ENCODE data around the gene FBRS. TPM values are rescaled to one million over a fixed set of nuclear protein-coding genes. Genes with fewer than 3 reads are reported as not detected.

FBRS gene
- total and polyA plus RNA-seq, 10 of the 15 experiments (the other 5 are each of a cell fraction or from before 2014, with no cell fraction given): 0.45 to 87.6 (median 14.6) TPM

GRCh38 chr16:30698816-30699614 lies 40.8 kb downstream of the FBRS start, which contains the start of gene SRCAP:
Gene SRCAP, plus strand, starts transcription at chr16:30699171. Its CDS starts 1,654 bp downstream, at chr16:30700825.
- FAIRE-seq (peak; percentile 75), DNase-seq (ENCODE audit: low read depth, low spot score) (peak; percentile 44), ATAC-seq (peak; percentile 63)
- Histone ChIP-seq H3K36me3 (ENCODE audit: control insufficient read depth in 2 of 2, insufficient read depth in 2 of 2, low read length in 1 of 2) (peaks cover 9 to 25% of the 10 kb centered on the region in 2 experiments), H4K20me1 (ENCODE audit: control insufficient read depth, insufficient read depth) (no peaks in the 10 kb centered on the region), H3K4me1 (ENCODE audit: control insufficient read depth, insufficient read depth, low read length) (peaks cover 10% of the 10 kb centered on the region), H3K27me3 (replicated peaks in 1 of 2; ENCODE audit: control insufficient read depth in 2 of 2, insufficient read depth in 2 of 2, low read length in 1 of 2) (no peaks in the 10 kb centered on the region), H3K9me3 (replicated peaks; ENCODE audit: control insufficient read depth, insufficient read depth, low read length) (no peaks in the 10 kb centered on the region), H2AFZ (ENCODE audit: control insufficient read depth, low read depth, low read length) (peak within 1 kb of the TSS; percentile 89), H3K4me2 (ENCODE audit: control insufficient read depth, insufficient read depth) (peak within 1 kb of the TSS; percentile 89), H3K79me2 (ENCODE audit: control insufficient read depth, insufficient read depth, low read length) (peaks cover 34% of the 10 kb centered on the region), H3K9ac (ENCODE audit: control insufficient read depth, insufficient read depth, low read length) (peak within 1 kb of the TSS; percentile 95), H3K4me3 (peak within 1 kb of the TSS; percentile 78), H3K27ac (ENCODE audit: control insufficient read depth, insufficient read depth) (peak within 1 kb of the TSS; percentile 98)
- ChIA-PET POLR2A (interaction anchor here (0.8 to 1.9 kb wide), 3 partner anchors 40 to 225 kb away, joined by 3 to 5 read pairs (median 4); partner anchors contain the start of gene PHKG2), RAD21 (ENCODE audit: unreplicated experiment) (interaction anchor here (0.9 kb wide), 1 partner anchor 40 kb away, joined by 3 read pairs; no protein-coding TSS in a partner anchor), CTCF (interaction anchor here (1.6 kb wide), 1 partner anchor 243 kb away, joined by 3 read pairs; no protein-coding TSS in a partner anchor), SMC1A (ENCODE audit: uncharacterized antibody, unreplicated experiment) (no interaction called here)
- BruUV-seq (replicated peaks): no TSS peak
- intact Hi-C loops (cut with micrococcal nuclease; ENCODE audit: unreplicated experiment): loop anchor here (1.0 to 10.0 kb wide), 2 partner anchors 41 to 226 kb away; partner anchors contain the start of genes FBRS and FBXL19
- in situ Hi-C loops (cut with MboI): loop anchor here (5.0 to 10.0 kb wide), 2 partner anchors 37 to 514 kb away; partner anchors contain the start of gene CORO1A
- 1% methylated on average over 41 of the region's 57 CpGs for WGBS (ENCODE audit: insufficient coverage, insufficient replicate concordance, low lambda C conversion rate, missing lambda C conversion rate)
- peak; percentile 5 to 66; a peak in 2 of 4 replicates for TF ChIP-seq BHLHE40 (IDR thresholded peaks at IDR 0.05; ENCODE audit: borderline replicate concordance in 1 of 2, low read depth in 2 of 2, low read length in 1 of 2)
- no peak for TF ChIP-seq PML (IDR thresholded peaks at IDR 0.05; ENCODE audit: low read length)
- TF ChIP-seq KLF5 (IDR thresholded peaks at IDR 0.05; ENCODE audit: partially characterized antibody): no peak
- TF ChIP-seq IKZF1 (conservative IDR thresholded peaks at IDR 0.05): peak; percentile 84
- no peak for TF ChIP-seq CHD4 (IDR thresholded peaks at IDR 0.05)
- TF ChIP-seq NKRF (conservative IDR thresholded peaks at IDR 0.05): 0 out of 2 replicates have a peak, but pooled peaks have one; percentile 61
- TF ChIP-seq RBBP5 (conservative IDR thresholded peaks at IDR 0.05): no peak
- TF ChIP-seq MLLT1 (IDR thresholded peaks at IDR 0.05): 0 out of 2 replicates have a peak, but pooled peaks have one; percentile 48
- TF ChIP-seq USF2 (IDR thresholded peaks at IDR 0.05; ENCODE audit: borderline replicate concordance, low read depth, low read length): no peak
- no peak for TF ChIP-seq NFIC (IDR thresholded peaks at IDR 0.05; ENCODE audit: low read depth, low read length)
- no peak for TF ChIP-seq ESRRA (IDR thresholded peaks at IDR 0.05; ENCODE audit: low read length)
- TF ChIP-seq NR2C1 (IDR thresholded peaks at IDR 0.05): peak; percentile 97
- TF ChIP-seq E4F1 (IDR thresholded peaks at IDR 0.05; ENCODE audit: borderline replicate concordance, partially characterized antibody): no peak
- no peak for TF ChIP-seq HDAC2 (IDR thresholded peaks at IDR 0.05)
- TF ChIP-seq RELA (IDR thresholded peaks at IDR 0.05; ENCODE audit: borderline replicate concordance, partially characterized antibody): peak; percentile 46
- no peak for TF ChIP-seq CHD1 (IDR thresholded peaks at IDR 0.05; ENCODE audit: low read depth, low read length)
